ENCODE measurements around the gene UBE2Q2.

- TF ChIP-seq, protein P1, sequence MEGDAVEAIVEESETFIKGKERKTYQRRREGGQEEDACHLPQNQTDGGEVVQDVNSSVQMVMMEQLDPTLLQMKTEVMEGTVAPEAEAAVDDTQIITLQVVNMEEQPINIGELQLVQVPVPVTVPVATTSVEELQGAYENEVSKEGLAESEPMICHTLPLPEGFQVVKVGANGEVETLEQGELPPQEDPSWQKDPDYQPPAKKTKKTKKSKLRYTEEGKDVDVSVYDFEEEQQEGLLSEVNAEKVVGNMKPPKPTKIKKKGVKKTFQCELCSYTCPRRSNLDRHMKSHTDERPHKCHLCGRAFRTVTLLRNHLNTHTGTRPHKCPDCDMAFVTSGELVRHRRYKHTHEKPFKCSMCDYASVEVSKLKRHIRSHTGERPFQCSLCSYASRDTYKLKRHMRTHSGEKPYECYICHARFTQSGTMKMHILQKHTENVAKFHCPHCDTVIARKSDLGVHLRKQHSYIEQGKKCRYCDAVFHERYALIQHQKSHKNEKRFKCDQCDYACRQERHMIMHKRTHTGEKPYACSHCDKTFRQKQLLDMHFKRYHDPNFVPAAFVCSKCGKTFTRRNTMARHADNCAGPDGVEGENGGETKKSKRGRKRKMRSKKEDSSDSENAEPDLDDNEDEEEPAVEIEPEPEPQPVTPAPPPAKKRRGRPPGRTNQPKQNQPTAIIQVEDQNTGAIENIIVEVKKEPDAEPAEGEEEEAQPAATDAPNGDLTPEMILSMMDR (IDR thresholded peaks at IDR 0.05): no peak
- no peak for TF ChIP-seq POLR2A (IDR thresholded peaks at IDR 0.05)
These were observed 99.2 kb downstream of the UBE2Q2 start for GRCh38 chr15:75942464-75942863.
